ENCODE measurements around the gene HMGB4. TPM values are rescaled to one million over a fixed set of nuclear protein-coding genes. Genes with fewer than 3 reads are reported as not detected.

The HMGB4 gene
- total RNA-seq, 1 donor, result not detected

GRCh38 chr1:33826311-33826710, 37.6 kb upstream of the HMGB4 start:
- DNase-seq (ENCODE audit: low read depth), result no peak
- no peak for TF ChIP-seq CTCF (IDR thresholded peaks at IDR 0.05; ENCODE audit: insufficient read depth, low read length)
- H3K4me3 ChIP-seq (ENCODE audit: low read depth, low read length), result no peak overlapping the region

GRCh38 chr1:33826711-33827110, 37.2 kb upstream of the HMGB4 start:
- no peak for DNase-seq (ENCODE audit: low read depth)
- no peak for TF ChIP-seq CTCF (IDR thresholded peaks at IDR 0.05; ENCODE audit: insufficient read depth, low read length)
- no peak overlapping the region for H3K4me3 ChIP-seq (ENCODE audit: low read depth, low read length)

- no peak for TF ChIP-seq CTCF (IDR thresholded peaks at IDR 0.05; ENCODE audit: insufficient read depth, low read length)
- no peak overlapping the region for H3K4me3 ChIP-seq (ENCODE audit: low read depth, low read length)
- no peak for DNase-seq (ENCODE audit: low read depth)
Measured at GRCh38 chr1:33828059-33828458, 35.8 kb upstream of the HMGB4 start.

- H3K4me3 ChIP-seq (ENCODE audit: low read depth, low read length), result no peak overlapping the region
- DNase-seq (ENCODE audit: low read depth), result no peak
- no peak for TF ChIP-seq CTCF (IDR thresholded peaks at IDR 0.05; ENCODE audit: insufficient read depth, low read length)
Measured at GRCh38 chr1:33828654-33829053, 35.2 kb upstream of the HMGB4 start.

GRCh38 chr1:33836911-33837310, 27.0 kb upstream of the HMGB4 start:
- DNase-seq (ENCODE audit: low read depth), result peak; percentile 37
- no peak overlapping the region for H3K4me3 ChIP-seq (ENCODE audit: low read depth, low read length)
- no peak for TF ChIP-seq CTCF (IDR thresholded peaks at IDR 0.05; ENCODE audit: insufficient read depth, low read length)

- DNase-seq (ENCODE audit: low read depth), result no peak
- no peak overlapping the region for H3K4me3 ChIP-seq (ENCODE audit: low read depth, low read length)
- TF ChIP-seq CTCF (IDR thresholded peaks at IDR 0.05; ENCODE audit: insufficient read depth, low read length), result no peak
Measured at GRCh38 chr1:33837635-33838034, 26.2 kb upstream of the HMGB4 start.

- H3K4me3 ChIP-seq (ENCODE audit: low read depth, low read length), result no peak overlapping the region
- DNase-seq (ENCODE audit: low read depth), result peak; percentile 57
- no peak for TF ChIP-seq CTCF (IDR thresholded peaks at IDR 0.05; ENCODE audit: insufficient read depth, low read length)
Measured at GRCh38 chr1:33841494-33841893, 22.4 kb upstream of the HMGB4 start.

Data from fibroblast of the aortic adventitia (primary cell).